ENCODE measurements around the gene MELTF.

DNA sequence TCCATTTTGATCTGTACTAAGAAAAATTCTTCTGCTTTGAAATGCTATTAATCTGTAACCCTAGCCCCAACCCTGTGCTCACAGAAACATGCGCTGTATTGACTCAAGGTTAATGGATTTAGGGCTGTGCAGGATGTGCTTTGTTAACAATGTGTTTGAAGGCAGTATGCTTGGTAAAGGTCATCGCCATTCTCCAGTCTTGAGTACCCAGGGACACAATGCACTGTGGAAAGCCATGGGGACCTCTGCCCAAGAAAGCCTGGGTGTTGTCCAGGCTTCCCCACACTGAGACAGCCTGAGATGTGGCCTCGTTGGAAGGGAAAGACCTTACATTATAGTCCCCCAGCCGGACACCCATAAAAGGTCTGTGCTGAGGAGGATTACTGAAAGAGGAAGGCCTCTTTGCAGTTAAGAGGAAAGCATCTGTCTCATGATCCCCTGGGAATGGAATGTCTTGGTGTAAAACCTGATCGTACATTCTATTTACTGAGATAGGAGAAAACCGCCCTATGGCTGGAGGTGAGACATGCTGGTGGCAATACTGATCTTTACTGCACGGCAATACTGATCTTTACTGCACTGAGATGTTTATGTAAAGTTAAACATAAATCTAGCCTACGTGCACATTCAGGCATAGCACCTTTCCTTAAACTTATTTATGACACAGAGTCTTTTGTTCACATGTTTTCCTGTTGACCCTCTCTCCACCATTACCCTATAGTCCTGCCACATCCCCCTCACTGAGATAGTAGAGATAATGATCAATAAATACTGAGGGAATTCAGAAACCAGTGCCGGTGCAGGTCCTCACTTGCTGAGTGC, 67.3 kb downstream of the MELTF start:
- TF ChIP-seq, protein P1, sequence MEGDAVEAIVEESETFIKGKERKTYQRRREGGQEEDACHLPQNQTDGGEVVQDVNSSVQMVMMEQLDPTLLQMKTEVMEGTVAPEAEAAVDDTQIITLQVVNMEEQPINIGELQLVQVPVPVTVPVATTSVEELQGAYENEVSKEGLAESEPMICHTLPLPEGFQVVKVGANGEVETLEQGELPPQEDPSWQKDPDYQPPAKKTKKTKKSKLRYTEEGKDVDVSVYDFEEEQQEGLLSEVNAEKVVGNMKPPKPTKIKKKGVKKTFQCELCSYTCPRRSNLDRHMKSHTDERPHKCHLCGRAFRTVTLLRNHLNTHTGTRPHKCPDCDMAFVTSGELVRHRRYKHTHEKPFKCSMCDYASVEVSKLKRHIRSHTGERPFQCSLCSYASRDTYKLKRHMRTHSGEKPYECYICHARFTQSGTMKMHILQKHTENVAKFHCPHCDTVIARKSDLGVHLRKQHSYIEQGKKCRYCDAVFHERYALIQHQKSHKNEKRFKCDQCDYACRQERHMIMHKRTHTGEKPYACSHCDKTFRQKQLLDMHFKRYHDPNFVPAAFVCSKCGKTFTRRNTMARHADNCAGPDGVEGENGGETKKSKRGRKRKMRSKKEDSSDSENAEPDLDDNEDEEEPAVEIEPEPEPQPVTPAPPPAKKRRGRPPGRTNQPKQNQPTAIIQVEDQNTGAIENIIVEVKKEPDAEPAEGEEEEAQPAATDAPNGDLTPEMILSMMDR (IDR thresholded peaks at IDR 0.05): no peak
- TF ChIP-seq TCF7L2 (IDR thresholded peaks at IDR 0.05; ENCODE audit: low read depth, low read length): no peak

Measured in Panc1 (cell line).